ENCODE results near the gene FXYD1.

Gene FXYD1

GRCh38 chr19:35116072-35116801 lies 22.4 kb upstream of the FXYD1 start:
- no peak for DNase-seq
- no peak for TF ChIP-seq CTCF (IDR thresholded peaks at IDR 0.05; ENCODE audit: low read depth, low read length)
- Histone ChIP-seq H3K4me3 (ENCODE audit: low read depth, low read length) (no peak overlapping the region), H3K9me3 (ENCODE audit: severe bottlenecking) (no peaks in the 10 kb centered on the region), H3K27me3 (ENCODE audit: insufficient read depth, low read depth, severe bottlenecking) (no peaks in the 10 kb centered on the region), H3K36me3 (no peaks in the 10 kb centered on the region), H3K27ac (peak overlapping the region; percentile 98)

- H3K27me3 ChIP-seq (ENCODE audit: insufficient read depth, low read depth, severe bottlenecking) = no peaks in the 10 kb centered on the region
- H3K27ac ChIP-seq = peak overlapping the region; percentile 98
- no peaks in the 10 kb centered on the region for H3K9me3 ChIP-seq (ENCODE audit: severe bottlenecking)
- no peaks in the 10 kb centered on the region for H3K36me3 ChIP-seq
- peak overlapping the region; percentile 32 for H3K4me3 ChIP-seq (ENCODE audit: low read depth, low read length)
- peak; percentile 97 for DNase-seq
- TF ChIP-seq CTCF (IDR thresholded peaks at IDR 0.05; ENCODE audit: low read depth, low read length) = no peak
Observed at GRCh38 chr19:35117116-35117515, 21.5 kb upstream of the FXYD1 start.

GRCh38 chr19:35117799-35118198 lies 20.8 kb upstream of the FXYD1 start:
- H3K36me3 ChIP-seq = no peaks in the 10 kb centered on the region
- no peak for DNase-seq
- H3K4me3 ChIP-seq (ENCODE audit: low read depth, low read length) = no peak overlapping the region
- H3K27ac ChIP-seq = peak overlapping the region; percentile 98
- no peaks in the 10 kb centered on the region for H3K9me3 ChIP-seq (ENCODE audit: severe bottlenecking)
- no peaks in the 10 kb centered on the region for H3K27me3 ChIP-seq (ENCODE audit: insufficient read depth, low read depth, severe bottlenecking)
- no peak for TF ChIP-seq CTCF (IDR thresholded peaks at IDR 0.05; ENCODE audit: low read depth, low read length)

GRCh38 chr19:35118268-35119020 lies 20.2 kb upstream of the FXYD1 start:
- DNase-seq = no peak
- Histone ChIP-seq H3K27me3 (ENCODE audit: insufficient read depth, low read depth, severe bottlenecking) (no peaks in the 10 kb centered on the region), H3K4me3 (ENCODE audit: low read depth, low read length) (no peak overlapping the region), H3K36me3 (peaks cover under 1% of the 10 kb centered on the region; the same call in 1 of the 2 replicates), H3K9me3 (ENCODE audit: severe bottlenecking) (no peaks in the 10 kb centered on the region), H3K27ac (peak overlapping the region; percentile 98)
- no peak for TF ChIP-seq CTCF (IDR thresholded peaks at IDR 0.05; ENCODE audit: low read depth, low read length)

- no peak for TF ChIP-seq CTCF (IDR thresholded peaks at IDR 0.05; ENCODE audit: low read depth, low read length)
- Histone ChIP-seq H3K27me3 (ENCODE audit: insufficient read depth, low read depth, severe bottlenecking) (no peaks in the 10 kb centered on the region), H3K4me3 (ENCODE audit: low read depth, low read length) (no peak overlapping the region), H3K36me3 (peaks cover 7% of the 10 kb centered on the region), H3K9me3 (ENCODE audit: severe bottlenecking) (no peaks in the 10 kb centered on the region), H3K27ac (peak overlapping the region; percentile 98)
- DNase-seq = no peak
Observed at GRCh38 chr19:35119091-35119490, 19.5 kb upstream of the FXYD1 start.

Data from WERI-Rb-1 (cell line).